ENCODE measurements around the gene KRTAP10-12. TPM values are rescaled to one million over a fixed set of nuclear protein-coding genes. Genes with fewer than 3 reads are reported as not detected.

The KRTAP10-12 gene
- total and polyA plus RNA-seq, 2 of the 4 experiments (the other 2 are of a cell fraction), result not detected

- intact Hi-C loops (cut with micrococcal nuclease) (no loop called here), dilution Hi-C loops (cut with HindIII; ENCODE audit: low sequenced_read_pairs, unreplicated experiment) (no loop called here)
- 60% methylated on average over 3 of the region's 3 CpGs; no CpG with 5 or more reads in 1 of the 2 experiments for WGBS, 2 experiments (ENCODE audit: extremely low coverage in 2 of 2, insufficient read length in 1 of 2)
Measured at GRCh38 chr21:44737706-44738354, 40.9 kb downstream of the KRTAP10-12 start.

More at GRCh38 chr21:44737706-44738354, 40.9 kb downstream of the KRTAP10-12 start:
- Histone ChIP-seq H3K4me1 (ENCODE audit: control insufficient read depth, insufficient read depth, low read length) (no peaks in the 10 kb centered on the region), H2BK120ac (ENCODE audit: low read depth, low read length) (no peak overlapping the region), H3K27ac (ENCODE audit: insufficient read depth, low read length) (no peak overlapping the region), H3K27me3 (ENCODE audit: control insufficient read depth, insufficient read depth, low read length) (peaks cover 4% of the 10 kb centered on the region), H3K79me1 (ENCODE audit: low read depth in 1 of 2, low read length in 2 of 2) (no peaks in the 10 kb centered on the region), H3K9me1 (ENCODE audit: insufficient read depth, low read length) (no peaks in the 10 kb centered on the region), H2AK9ac (replicated peaks; ENCODE audit: low read depth, low read length, poor library complexity) (no peak overlapping the region), H2BK15ac (ENCODE audit: low read depth, low read length) (no peak overlapping the region), H3K18ac (ENCODE audit: low read depth, low read length) (no peak overlapping the region), H3K4ac (ENCODE audit: low read depth, low read length) (no peak overlapping the region), H4K5ac (ENCODE audit: low read depth, low read length) (no peak overlapping the region), H2BK5ac (ENCODE audit: low read depth, low read length, poor library complexity, severe bottlenecking) (no peak overlapping the region), H3K9me3 (ENCODE audit: control insufficient read depth, insufficient read depth, low read length) (peaks cover 40% of the 10 kb centered on the region), H4K91ac (ENCODE audit: insufficient read depth, low read depth, low read length) (no peak overlapping the region), H3K56ac (ENCODE audit: extremely low read depth, insufficient read depth, low read length) (no peak overlapping the region), H3K23ac (ENCODE audit: low read depth, low read length) (no peak overlapping the region), H3K4me3 (ENCODE audit: insufficient read depth, low read depth, low read length) (no peak overlapping the region), H3K4me2 (ENCODE audit: low read depth, low read length) (no peak overlapping the region), H3K36me3 (ENCODE audit: control insufficient read depth, insufficient read depth, low read length) (no peaks in the 10 kb centered on the region), H3K14ac (replicated peaks; ENCODE audit: low read depth, low read length) (no peak overlapping the region), H4K8ac (ENCODE audit: low read depth in 2 of 2, low read length in 2 of 2) (no peak overlapping the region), H2AFZ (replicated peaks; ENCODE audit: low read length, poor library complexity) (no peak overlapping the region), H4K20me1 (ENCODE audit: insufficient read depth, low read length) (no peaks in the 10 kb centered on the region), H2AK5ac (ENCODE audit: low read depth, low read length) (no peak overlapping the region), H2BK20ac (ENCODE audit: low read depth, low read length) (no peak overlapping the region), H3K9ac (ENCODE audit: low read depth, low read length) (no peak overlapping the region)
- no TSS peak for BruUV-seq (replicated peaks)
- TF ChIP-seq RCOR1 (IDR thresholded peaks at IDR 0.05; ENCODE audit: insufficient replicate concordance, low read length) (no peak), CHD1 (IDR thresholded peaks at IDR 0.05; ENCODE audit: low read depth, low read length) (no peak), MAFK (IDR thresholded peaks at IDR 0.05; ENCODE audit: low read depth, low read length) (no peak), POLR2A (IDR thresholded peaks at IDR 0.05; ENCODE audit: low read depth, low read length) (no peak), CTCF (conservative IDR thresholded peaks at IDR 0.05; ENCODE audit: low read depth, low read length) (no peak), MAZ (IDR thresholded peaks at IDR 0.05; ENCODE audit: borderline replicate concordance, low read depth, low read length) (no peak), RFX5 (IDR thresholded peaks at IDR 0.05; ENCODE audit: low read depth, low read length) (no peak), CEBPB (IDR thresholded peaks at IDR 0.05; ENCODE audit: low read depth, low read length) (no peak)
- DNase-seq, result peak; percentile 8
- no peak for ATAC-seq (ENCODE audit: low read depth)
- ChIA-PET POLR2A (ENCODE audit: unreplicated experiment) (no interaction called here), CTCF (no interaction called here)
- in situ Hi-C loops (cut with MboI; ENCODE audit: low sequenced_read_pairs), result no loop called here
